SK-N-SH treated with all-trans-retinoic acid at 6 μM for 48 hours (cell line): ENCODE measurements around the gene CNTRL.

Experiments used
- ATAC-seq: fragments of 200-7000 bp; cut with Tn5 transposase; 3 replicates; pipeline ENCODE4 v1.9.1; 2020; ENCODE audit warnings: mild to moderate bottlenecking, moderate library complexity
- ARNTL ChIP-seq: fragments of 450-650 bp; formaldehyde crosslinking; IDR thresholded peaks from 2 replicates; pipeline ENCODE4 v1.5.0; 2020; ENCODE audit warnings: low read depth, mild to moderate bottlenecking, moderate library complexity, borderline replicate concordance
- CSDC2 ChIP-seq: fragments of 250-450 bp; sonication (Bioruptor Pico); IDR thresholded peaks from 2 replicates; pipeline ENCODE4 v1.5.0; 2020; ENCODE audit warnings: mild to moderate bottlenecking, moderate library complexity
- GLIS3 ChIP-seq: fragments of 250-450 bp; sonication (Bioruptor Pico); IDR thresholded peaks from 2 replicates; pipeline ENCODE4 v1.5.0; 2020; ENCODE audit warnings: mild to moderate bottlenecking, moderate library complexity
- ISL1 ChIP-seq: fragments of 250-450 bp; sonication (Bioruptor Pico); IDR thresholded peaks from 2 replicates; pipeline ENCODE4 v2.1.2; 2022; ENCODE audit warnings: mild to moderate bottlenecking, moderate library complexity
- OSR1 ChIP-seq: fragments of 250-450 bp; sonication (Bioruptor Pico); IDR thresholded peaks from 2 replicates; pipeline ENCODE4 v1.8.0; 2022; ENCODE audit warnings: moderate library complexity, mild to moderate bottlenecking, inconsistent platforms
- PPARA ChIP-seq: fragments of 250-450 bp; sonication (Bioruptor Pico); IDR thresholded peaks from 2 replicates; pipeline ENCODE4 v1.5.0; 2020; ENCODE audit warnings: mild to moderate bottlenecking, borderline replicate concordance
- RARB ChIP-seq: fragments of 250-450 bp; sonication (Bioruptor Pico); IDR thresholded peaks from 2 replicates; pipeline ENCODE4 v1.8.0; 2021; ENCODE audit warnings: mild to moderate bottlenecking, moderate library complexity
- SNAI2 ChIP-seq: fragments of 250-450 bp; sonication (Bioruptor Pico); IDR thresholded peaks from 2 replicates; pipeline ENCODE4 v1.5.0; 2020; ENCODE audit warnings: mild to moderate bottlenecking, moderate library complexity
- TCF4 ChIP-seq: fragments of 250-450 bp; sonication (Bioruptor Pico); IDR thresholded peaks from 2 replicates; pipeline ENCODE4 v1.8.0; 2021; ENCODE audit warnings: mild to moderate bottlenecking, moderate library complexity, borderline replicate concordance
- ZC3H10 ChIP-seq: fragments of 250-450 bp; sonication (Bioruptor Pico); IDR thresholded peaks from 2 replicates; pipeline ENCODE4 v1.5.1; 2021; ENCODE audit warnings: mild to moderate bottlenecking, moderate library complexity
- ZFP3 ChIP-seq: fragments of 250-450 bp; sonication (Bioruptor Pico); IDR thresholded peaks from 2 replicates; pipeline ENCODE4 v1.5.0; 2020; ENCODE audit warnings: mild to moderate bottlenecking, moderate library complexity
- ZFP30 ChIP-seq: fragments of 450-650 bp; formaldehyde crosslinking; IDR thresholded peaks from 2 replicates; pipeline ENCODE4 v1.5.0; 2022; ENCODE audit warnings: mild to moderate bottlenecking, moderate library complexity
- ZNF70 ChIP-seq: fragments of 450-650 bp; formaldehyde crosslinking; IDR thresholded peaks from 2 replicates; pipeline ENCODE4 v1.5.0; 2020; ENCODE audit warnings: mild to moderate bottlenecking, moderate library complexity
- ZNF8 ChIP-seq: fragments of 450-650 bp; formaldehyde crosslinking; IDR thresholded peaks from 2 replicates; pipeline ENCODE4 v1.5.0; 2020; ENCODE audit warnings: mild to moderate bottlenecking, moderate library complexity
- TF ChIP-seq, protein P1 (sequence below): fragments of 250-450 bp; sonication (Bioruptor Pico); IDR thresholded peaks from 2 replicates; pipeline ENCODE4 v1.8.0; 2021; ENCODE audit warnings: low read depth, mild to moderate bottlenecking, moderate library complexity, borderline replicate concordance
- TF ChIP-seq, protein P2 (sequence below): fragments of 250-450 bp; sonication (Bioruptor Pico); IDR thresholded peaks from 2 replicates; pipeline ENCODE4 v1.5.1; 2021; ENCODE audit warnings: mild to moderate bottlenecking, moderate library complexity
- TF ChIP-seq, protein P3 (sequence below): fragments of 250-450 bp; sonication (Bioruptor Pico); IDR thresholded peaks from 2 replicates; pipeline ENCODE4 v1.5.0; 2020; ENCODE audit warnings: mild to moderate bottlenecking, moderate library complexity

Gene CNTRL

DNA sequence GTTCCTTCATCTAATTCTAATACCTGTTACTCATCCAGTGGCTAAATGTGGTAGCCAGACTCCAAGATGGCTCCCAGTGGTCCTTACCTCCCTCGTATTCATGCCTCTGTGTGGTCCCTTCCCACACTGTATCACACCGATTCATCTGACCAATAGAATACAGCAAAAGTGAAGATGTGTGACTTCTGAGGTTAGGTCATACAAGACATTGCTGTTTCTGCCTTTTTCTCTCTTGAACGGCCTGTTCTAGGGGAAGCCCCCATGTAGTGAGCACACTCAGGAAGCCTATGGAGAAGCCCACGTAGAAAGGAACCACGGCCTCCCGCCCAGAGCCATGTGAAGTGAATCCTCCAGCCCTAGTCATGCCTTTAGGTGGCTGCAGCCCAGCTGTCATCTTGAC is 15.2 kb upstream of the CNTRL start:
- no peak for TF ChIP-seq RARB (CRISPR knock-in tag)
- TF ChIP-seq, protein P1, sequence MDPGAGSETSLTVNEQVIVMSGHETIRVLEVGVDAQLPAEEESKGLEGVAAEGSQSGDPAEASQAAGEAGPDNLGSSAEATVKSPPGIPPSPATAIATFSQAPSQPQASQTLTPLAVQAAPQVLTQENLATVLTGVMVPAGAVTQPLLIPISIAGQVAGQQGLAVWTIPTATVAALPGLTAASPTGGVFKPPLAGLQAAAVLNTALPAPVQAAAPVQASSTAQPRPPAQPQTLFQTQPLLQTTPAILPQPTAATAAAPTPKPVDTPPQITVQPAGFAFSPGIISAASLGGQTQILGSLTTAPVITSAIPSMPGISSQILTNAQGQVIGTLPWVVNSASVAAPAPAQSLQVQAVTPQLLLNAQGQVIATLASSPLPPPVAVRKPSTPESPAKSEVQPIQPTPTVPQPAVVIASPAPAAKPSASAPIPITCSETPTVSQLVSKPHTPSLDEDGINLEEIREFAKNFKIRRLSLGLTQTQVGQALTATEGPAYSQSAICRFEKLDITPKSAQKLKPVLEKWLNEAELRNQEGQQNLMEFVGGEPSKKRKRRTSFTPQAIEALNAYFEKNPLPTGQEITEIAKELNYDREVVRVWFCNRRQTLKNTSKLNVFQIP (CRISPR knock-in tag) = no peak
- TF ChIP-seq ZNF8 (CRISPR knock-in tag) = no peak
- TF ChIP-seq, protein P2, sequence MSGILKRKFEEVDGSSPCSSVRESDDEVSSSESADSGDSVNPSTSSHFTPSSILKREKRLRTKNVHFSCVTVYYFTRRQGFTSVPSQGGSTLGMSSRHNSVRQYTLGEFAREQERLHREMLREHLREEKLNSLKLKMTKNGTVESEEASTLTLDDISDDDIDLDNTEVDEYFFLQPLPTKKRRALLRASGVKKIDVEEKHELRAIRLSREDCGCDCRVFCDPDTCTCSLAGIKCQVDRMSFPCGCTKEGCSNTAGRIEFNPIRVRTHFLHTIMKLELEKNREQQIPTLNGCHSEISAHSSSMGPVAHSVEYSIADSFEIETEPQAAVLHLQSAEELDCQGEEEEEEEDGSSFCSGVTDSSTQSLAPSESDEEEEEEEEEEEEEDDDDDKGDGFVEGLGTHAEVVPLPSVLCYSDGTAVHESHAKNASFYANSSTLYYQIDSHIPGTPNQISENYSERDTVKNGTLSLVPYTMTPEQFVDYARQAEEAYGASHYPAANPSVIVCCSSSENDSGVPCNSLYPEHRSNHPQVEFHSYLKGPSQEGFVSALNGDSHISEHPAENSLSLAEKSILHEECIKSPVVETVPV (CRISPR knock-in tag) = no peak
- no peak for TF ChIP-seq ZFP30
- no peak for TF ChIP-seq OSR1 (CRISPR knock-in tag)
- no peak for ATAC-seq

DNA sequence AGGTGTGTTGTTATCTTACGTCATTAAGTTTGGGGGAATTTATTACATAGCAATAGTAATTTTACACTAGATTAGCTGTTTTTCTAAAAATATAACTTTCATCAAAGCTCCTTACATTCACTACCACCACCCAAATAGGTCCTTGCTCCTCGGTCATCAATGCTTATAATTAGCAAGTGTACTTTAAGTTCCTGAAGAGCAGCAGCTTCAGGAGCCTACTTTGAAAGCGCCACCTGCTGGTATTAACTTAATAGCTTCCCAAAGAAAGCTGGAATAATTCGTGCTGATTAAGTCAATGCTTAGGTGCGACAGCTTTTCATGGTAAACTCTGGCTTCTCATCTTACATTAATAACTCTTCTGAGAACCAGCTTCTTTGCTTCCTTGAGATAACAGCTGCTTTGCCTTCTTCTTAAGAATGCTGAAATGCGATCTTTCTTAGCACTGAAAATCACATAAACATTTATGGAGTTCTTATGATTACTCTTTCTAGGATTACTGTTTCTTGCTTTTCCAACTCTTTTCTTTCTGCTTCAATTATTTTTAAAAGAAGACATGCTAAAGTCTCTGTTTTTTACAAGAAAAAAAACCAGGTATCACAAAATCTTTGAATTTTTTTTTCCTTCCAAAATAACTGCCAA is 14.6 kb upstream of the CNTRL start:
- TF ChIP-seq RARB (CRISPR knock-in tag) (no peak), ZFP3 (no peak), ZNF8 (CRISPR knock-in tag) (no peak), SNAI2 (no peak), TCF4 (CRISPR knock-in tag) (no peak), ISL1 (CRISPR knock-in tag) (no peak), ZNF70 (no peak), ZFP30 (no peak), CSDC2 (CRISPR knock-in tag) (no peak)
- TF ChIP-seq, protein P3, sequence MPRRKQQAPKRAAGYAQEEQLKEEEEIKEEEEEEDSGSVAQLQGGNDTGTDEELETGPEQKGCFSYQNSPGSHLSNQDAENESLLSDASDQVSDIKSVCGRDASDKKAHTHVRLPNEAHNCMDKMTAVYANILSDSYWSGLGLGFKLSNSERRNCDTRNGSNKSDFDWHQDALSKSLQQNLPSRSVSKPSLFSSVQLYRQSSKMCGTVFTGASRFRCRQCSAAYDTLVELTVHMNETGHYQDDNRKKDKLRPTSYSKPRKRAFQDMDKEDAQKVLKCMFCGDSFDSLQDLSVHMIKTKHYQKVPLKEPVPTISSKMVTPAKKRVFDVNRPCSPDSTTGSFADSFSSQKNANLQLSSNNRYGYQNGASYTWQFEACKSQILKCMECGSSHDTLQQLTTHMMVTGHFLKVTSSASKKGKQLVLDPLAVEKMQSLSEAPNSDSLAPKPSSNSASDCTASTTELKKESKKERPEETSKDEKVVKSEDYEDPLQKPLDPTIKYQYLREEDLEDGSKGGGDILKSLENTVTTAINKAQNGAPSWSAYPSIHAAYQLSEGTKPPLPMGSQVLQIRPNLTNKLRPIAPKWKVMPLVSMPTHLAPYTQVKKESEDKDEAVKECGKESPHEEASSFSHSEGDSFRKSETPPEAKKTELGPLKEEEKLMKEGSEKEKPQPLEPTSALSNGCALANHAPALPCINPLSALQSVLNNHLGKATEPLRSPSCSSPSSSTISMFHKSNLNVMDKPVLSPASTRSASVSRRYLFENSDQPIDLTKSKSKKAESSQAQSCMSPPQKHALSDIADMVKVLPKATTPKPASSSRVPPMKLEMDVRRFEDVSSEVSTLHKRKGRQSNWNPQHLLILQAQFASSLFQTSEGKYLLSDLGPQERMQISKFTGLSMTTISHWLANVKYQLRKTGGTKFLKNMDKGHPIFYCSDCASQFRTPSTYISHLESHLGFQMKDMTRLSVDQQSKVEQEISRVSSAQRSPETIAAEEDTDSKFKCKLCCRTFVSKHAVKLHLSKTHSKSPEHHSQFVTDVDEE (CRISPR knock-in tag) = no peak
- TF ChIP-seq, protein P2 (CRISPR knock-in tag) = no peak
- TF ChIP-seq, all 23 proteins: peak for 0
- peak; percentile 77 for ATAC-seq

DNA sequence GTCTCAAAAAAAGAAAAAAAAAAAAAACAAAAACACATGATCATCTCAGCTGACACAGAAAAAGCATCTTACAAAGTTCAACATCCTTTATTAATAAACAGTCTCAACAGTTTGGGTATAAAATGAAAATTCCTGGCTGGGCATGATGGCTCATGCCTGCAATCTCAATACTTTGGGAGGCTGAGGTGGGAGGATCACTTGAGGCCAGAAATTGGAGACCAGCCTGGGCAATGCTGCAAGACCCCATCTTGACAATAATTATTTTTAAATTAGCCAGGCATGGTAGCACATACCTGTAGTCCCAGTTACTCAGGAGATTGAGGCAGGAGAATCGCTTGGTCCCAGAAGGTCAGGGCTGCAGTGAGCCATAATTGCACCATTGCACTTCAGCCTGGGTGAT is 7.9 kb upstream of the CNTRL start:
- TF ChIP-seq ARNTL (CRISPR knock-in tag) (no peak), PPARA (CRISPR knock-in tag) (no peak), ISL1 (CRISPR knock-in tag) (no peak), ZC3H10 (CRISPR knock-in tag) (no peak), GLIS3 (CRISPR knock-in tag) (no peak), ZNF8 (CRISPR knock-in tag) (no peak), RARB (CRISPR knock-in tag) (no peak), ZFP3 (no peak)
- TF ChIP-seq, protein P1 (CRISPR knock-in tag) = no peak
- TF ChIP-seq, protein P3 (CRISPR knock-in tag) = no peak

More for the DNA sequence above, 7.9 kb upstream of the CNTRL start:
- no peak for ATAC-seq
